GM19455 (cell line): ENCODE measurements around the gene CBFA2T3.

Experiments
- ATAC-seq: cut with Tn5 transposase; IDR thresholded peaks from one replicate; pipeline ENCODE4 v1.9.1; 2021; ENCODE audit not compliant: unreplicated experiment

CBFA2T3 gene

GRCh38 chr16:88964636-88965035, 12.4 kb downstream of the CBFA2T3 start:
- ATAC-seq, result no peak

GRCh38 chr16:88963583-88963982, 13.4 kb downstream of the CBFA2T3 start:
- ATAC-seq, result no peak

GRCh38 chr16:88962478-88963152, 14.4 kb downstream of the CBFA2T3 start:
- no peak for ATAC-seq

- no peak for ATAC-seq
These were observed 16.0 kb downstream of the CBFA2T3 start for GRCh38 chr16:88961011-88961410.

GRCh38 chr16:88960516-88960915, 16.5 kb downstream of the CBFA2T3 start:
- ATAC-seq, result no peak

- ATAC-seq, result no peak
These were observed 18.0 kb downstream of the CBFA2T3 start for GRCh38 chr16:88959022-88959421.

- ATAC-seq, result no peak
These were observed 19.0 kb downstream of the CBFA2T3 start for GRCh38 chr16:88957887-88958577.

- no peak for ATAC-seq
These were observed 19.6 kb downstream of the CBFA2T3 start for GRCh38 chr16:88957433-88957767.

GRCh38 chr16:88956546-88957432, 20.2 kb downstream of the CBFA2T3 start:
- ATAC-seq, result no peak

GRCh38 chr16:88955906-88956305, 21.1 kb downstream of the CBFA2T3 start:
- no peak for ATAC-seq

- ATAC-seq, result no peak
These were observed 23.9 kb downstream of the CBFA2T3 start for GRCh38 chr16:88953003-88953690.

- no peak for ATAC-seq
These were observed 25.0 kb downstream of the CBFA2T3 start for GRCh38 chr16:88951989-88952388.

- no peak for ATAC-seq
These were observed 25.5 kb downstream of the CBFA2T3 start for GRCh38 chr16:88951501-88951900.

- ATAC-seq, result no peak
These were observed 28.1 kb downstream of the CBFA2T3 start for GRCh38 chr16:88948781-88949490.

GRCh38 chr16:88945473-88945872, 31.5 kb downstream of the CBFA2T3 start:
- no peak for ATAC-seq

GRCh38 chr16:88943741-88944140, 33.3 kb downstream of the CBFA2T3 start:
- no peak for ATAC-seq

- no peak for ATAC-seq
These were observed 33.8 kb downstream of the CBFA2T3 start for GRCh38 chr16:88943131-88943664.

- ATAC-seq, result no peak
These were observed 34.8 kb downstream of the CBFA2T3 start for GRCh38 chr16:88941913-88942909.
